Measurements from ENCODE around the gene HCN3.

GRCh38 chr1:155325603-155325893 is 48.3 kb downstream of the HCN3 start:
- TF ChIP-seq CTCF (IDR thresholded peaks at IDR 0.05; ENCODE audit: extremely low read depth in 1 of 2, insufficient read depth in 1 of 2, low read depth in 1 of 2, low read length in 2 of 2) (no peak), POLR2A (IDR thresholded peaks at IDR 0.05; ENCODE audit: low read depth, low read length) (no peak), EZH2 (IDR thresholded peaks at IDR 0.05; ENCODE audit: borderline replicate concordance, low read depth, low read length, severe bottlenecking) (no peak)
